Motor neuron (in vitro differentiated cells): ENCODE measurements around the gene PRRT2. TPM values are rescaled to one million over a fixed set of nuclear protein-coding genes. Genes with fewer than 3 reads are reported as not detected.
"Not testable (repeated sequence)": the region's sequence is repeated elsewhere in the genome, so short reads cannot be mapped to it uniquely, and the experiment has no call there.

Experiments
- ATAC-seq, 8 experiments: fragments of 200-7000 bp; cut with Tn5 transposase; replicated peaks in 6 of 8; 2 replicates each; pipeline ENCODE4 v1.8.0; 2021; ENCODE audit warnings: mild to moderate bottlenecking in 8 of 8, moderate library complexity in 8 of 8
- H3K27ac ChIP-seq, 2 donors: fragments of 250-450 bp; sonication (Bioruptor Pico); 2 replicates each; pipeline ENCODE4 v1.9.0; 2021; ENCODE audit warnings: antibody characterized with exemption in 2 of 2, mild to moderate bottlenecking in 2 of 2, moderate library complexity in 1 of 2
- H3K4me1 ChIP-seq, 2 donors: fragments of 250-450 bp; sonication (Bioruptor Pico); replicated peaks in 1 of 2; 2 replicates each; pipeline ENCODE4 v1.6.1; 2021; ENCODE audit warnings: antibody characterized with exemption in 2 of 2, mild to moderate bottlenecking in 2 of 2, moderate library complexity in 1 of 2
- H3K4me3 ChIP-seq, 5 donors: fragments of 250-450 bp; sonication (Bioruptor Pico); 2 replicates each; pipeline ENCODE4 v1.9.0; 2021; ENCODE audit warnings: antibody characterized with exemption in 5 of 5, mild to moderate bottlenecking in 5 of 5, moderate library complexity in 4 of 5
- WGBS, 10 experiments: fragments of 450-650 bp; shearing (Covaris generic); methylation state at CpG; one replicate each; pipeline ENCODE4 v1.0.0; 2022; 5-methylcytosine and 5-hydroxymethylcytosine counted together
- in situ Hi-C, 9 experiments: fragments of 400-800 bp; cut with MboI; loops; one replicate each; pipeline ENCODE4 v1.15.0; 2021; ENCODE audit warnings: low sequenced_read_pairs in 9 of 9, low pct_unique_long_range_greater_than_20kb in 2 of 9; ENCODE audit not compliant: unreplicated experiment in 9 of 9
- total RNA-seq, 8 experiments: library from RNA; unstranded; fragments of 300-600 nt; gene quantifications; 2 replicates each; pipeline versions ENCODE4 v1.2.3 to v1.2.4, GENCODE V29; 2022

Gene PRRT2
- total RNA-seq, 8 experiments from 2014 or later = 1.4 to 72.7 (median 28.4) TPM

- no peak overlapping the region for H3K4me3 ChIP-seq
- peak in 1 of 8 experiments; percentile 55 for ATAC-seq
- H3K27ac ChIP-seq = no peak overlapping the region
- in situ Hi-C loops = no loop called here
- WGBS, 10 experiments = 0 to 100% (median 60%) methylated on average over 1 to 5 of the region's 10 CpGs; no CpG with 5 or more reads in 5 of the 10 experiments
- H3K4me1 ChIP-seq = peaks cover 2 to 3% of the 10 kb centered on the region in 2 donors
Measured at GRCh38 chr16:29779474-29779873, 32.5 kb upstream of the PRRT2 start.

GRCh38 chr16:29783094-29783953, 28.7 kb upstream of the PRRT2 start:
- H3K4me1 ChIP-seq, H3K4me3 ChIP-seq, H3K27ac ChIP-seq, in situ Hi-C loops, ATAC-seq: not testable (repeated sequence)
- WGBS, 10 experiments = 49 to 96% (median 84%) methylated on average over 5 to 13 of the region's 13 CpGs

GRCh38 chr16:29784157-29784556, 27.8 kb upstream of the PRRT2 start:
- Histone ChIP-seq H3K4me1 (no peaks in the 10 kb centered on the region), H3K4me3 (no peak overlapping the region), H3K27ac (no peak overlapping the region)
- no peak for ATAC-seq
- in situ Hi-C loops = no loop called here
- WGBS, 10 experiments = 78 to 100% (median 88%) methylated on average over 1 to 2 of the region's 2 CpGs; no CpG with 5 or more reads in 1 of the 10 experiments

- in situ Hi-C loops = no loop called here
- peaks cover 6% of the 10 kb centered on the region in 2 donors for H3K4me1 ChIP-seq
- peak; percentile 33 to 99 (median 55) for ATAC-seq
- 4 to 47% (median 33%) methylated on average over 3 to 20 of the region's 38 CpGs; no CpG with 5 or more reads in 5 of the 10 experiments for WGBS, 10 experiments
- H3K4me3 ChIP-seq = no peak overlapping the region
- no peak overlapping the region for H3K27ac ChIP-seq
Measured at GRCh38 chr16:29784901-29785500, 27.0 kb upstream of the PRRT2 start.

- peaks cover 6 to 10% of the 10 kb centered on the region in 2 donors for H3K4me1 ChIP-seq
- ATAC-seq, in situ Hi-C loops, H3K4me3 ChIP-seq, H3K27ac ChIP-seq: not testable (repeated sequence)
- 67 to 100% (median 80%) methylated on average over 1 to 2 of the region's 4 CpGs; no CpG with 5 or more reads in 7 of the 10 experiments for WGBS, 10 experiments
Measured at GRCh38 chr16:29787155-29787554, 24.8 kb upstream of the PRRT2 start.

- ATAC-seq = no peak
- peak overlapping the region; percentile 75 to 89 for H3K27ac ChIP-seq
- peaks cover 6 to 10% of the 10 kb centered on the region in 2 donors for H3K4me1 ChIP-seq
- 10 to 100% (median 71%) methylated on average over 2 to 18 of the region's 20 CpGs; no CpG with 5 or more reads in 3 of the 10 experiments for WGBS, 10 experiments
- in situ Hi-C loops = no loop called here
- peak overlapping the region; percentile 33 to 86 (median 39) for H3K4me3 ChIP-seq
Measured at GRCh38 chr16:29789775-29790182, 22.2 kb upstream of the PRRT2 start.

GRCh38 chr16:29790183-29790948, 21.6 kb upstream of the PRRT2 start, which contains the start of gene KIF22:
Gene KIF22 (plus strand): TSS chr16:29790751. CDS start chr16:29790760, 9 bp downstream.
- ATAC-seq = peak; percentile 92 to 99 (median 96)
- H3K27ac ChIP-seq = peak within 1 kb of the TSS; percentile 75 to 89
- in situ Hi-C loops = no loop called here
- H3K4me3 ChIP-seq = peak within 1 kb of the TSS; percentile 56 to 88 (median 76)
- H3K4me1 ChIP-seq = peaks cover 6 to 10% of the 10 kb centered on the region in 2 donors
- WGBS, 10 experiments = 0 to 30% (median 6%) methylated on average over 2 to 24 of the region's 67 CpGs; no CpG with 5 or more reads in 4 of the 10 experiments

- Histone ChIP-seq H3K4me1 (peaks cover 6 to 10% of the 10 kb centered on the region in 2 donors), H3K27ac (peak overlapping the region in 1 of 2 donors; percentile 53), H3K4me3 (peak overlapping the region; percentile 56 to 88 (median 76))
- peak in 4 of 8 experiments; percentile 10 to 40 (median 25) for ATAC-seq
- 0 to 8% (median 3%) methylated on average over 4 to 14 of the region's 31 CpGs; no CpG with 5 or more reads in 2 of the 10 experiments for WGBS, 10 experiments
- in situ Hi-C loops = no loop called here
Measured at GRCh38 chr16:29790949-29791844, 20.8 kb upstream of the PRRT2 start.

GRCh38 chr16:29791845-29792807, 19.9 kb upstream of the PRRT2 start:
- in situ Hi-C loops = no loop called here
- Histone ChIP-seq H3K27ac (no peak overlapping the region), H3K4me3 (peak overlapping the region; percentile 56 to 88 (median 76)), H3K4me1 (peaks cover 6 to 10% of the 10 kb centered on the region in 2 donors)
- WGBS, 10 experiments = 28 to 100% (median 61%) methylated on average over 2 to 9 of the region's 9 CpGs
- ATAC-seq = no peak

- H3K27ac ChIP-seq, in situ Hi-C loops, H3K4me3 ChIP-seq, ATAC-seq: not testable (repeated sequence)
- H3K4me1 ChIP-seq = peaks cover 6 to 10% of the 10 kb centered on the region in 2 donors
- 62 to 100% (median 96%) methylated on average over 2 to 7 of the region's 18 CpGs; no CpG with 5 or more reads in 2 of the 10 experiments for WGBS, 10 experiments
Measured at GRCh38 chr16:29793153-29793552, 18.8 kb upstream of the PRRT2 start.

- 67 to 100% (median 100%) methylated on average over 1 to 3 of the region's 3 CpGs; no CpG with 5 or more reads in 3 of the 10 experiments for WGBS, 10 experiments
- no peak overlapping the region for H3K4me3 ChIP-seq
- in situ Hi-C loops = no loop called here
Measured at GRCh38 chr16:29794231-29794710, 17.7 kb upstream of the PRRT2 start.

More at GRCh38 chr16:29794231-29794710, 17.7 kb upstream of the PRRT2 start:
- no peak for ATAC-seq
- Histone ChIP-seq H3K27ac (no peak overlapping the region), H3K4me1 (peaks cover 6 to 10% of the 10 kb centered on the region in 2 donors)
